Heart left ventricle (tissue), 16 donors: ENCODE data around the gene SLC6A13. TPM values are rescaled to one million over a fixed set of nuclear protein-coding genes. Genes with fewer than 3 reads are reported as not detected.

Source experiments
- ATAC-seq, 4 donors: fragments of 200-7000 bp; cut with Tn5 transposase; one replicate each; pipeline ENCODE4 v1.9.1; 2020 to 2022; ENCODE audit warnings: moderate library complexity in 4 of 4, mild to moderate bottlenecking in 3 of 4, moderate number of reproducible peaks in 1 of 4
- DNase-seq, 5 donors: peaks; one replicate each; pipeline ENCODE4 v3.0.0-alpha.2; 2020
- H3K27ac ChIP-seq, 12 donors: fragments of 200-600 bp; sonication (generic) in 4 of 12; one replicate each; pipeline versions ENCODE4 v1.5.0 to v1.8.0; 2016 to 2022; ENCODE audit warnings: mild to moderate bottlenecking in 2 of 12
- H3K27me3 ChIP-seq, 9 donors: fragments of 200-600 bp; sonication (generic) in 2 of 9; one replicate each; pipeline versions ENCODE4 v1.5.1 to v1.8.0; 2016 to 2022; ENCODE audit warnings: mild to moderate bottlenecking in 3 of 9
- H3K36me3 ChIP-seq, 9 donors: fragments of 200-600 bp; sonication (generic) in 2 of 9; one replicate each; pipeline versions ENCODE4 v1.5.0 to v1.8.0; 2018 to 2022; ENCODE audit warnings: mild to moderate bottlenecking in 2 of 9
- H3K4me1 ChIP-seq, 12 donors: fragments of 200-600 bp; sonication (generic) in 4 of 12; one replicate each; pipeline versions ENCODE4 v1.5.0 to v1.8.0; 2016 to 2022; ENCODE audit warnings: mild to moderate bottlenecking in 3 of 12
- H3K4me3 ChIP-seq, 12 donors: fragments of 200-600 bp; sonication (generic) in 4 of 12; one replicate each; pipeline versions ENCODE4 v1.5.0 to v1.8.0; 2017 to 2022; ENCODE audit warnings: mild to moderate bottlenecking in 9 of 12, moderate library complexity in 4 of 12
- H3K9me3 ChIP-seq, 12 donors: fragments of 200-600 bp; sonication (generic) in 4 of 12; one replicate each; pipeline versions ENCODE4 v1.5.0 to v1.8.0; 2016 to 2022; ENCODE audit warnings: mild to moderate bottlenecking in 1 of 12
- POLR2A ChIP-seq, 2 donors: fragments of 450-650 bp; IDR thresholded peaks; one replicate each; pipeline ENCODE4 v1.6.1; 2017; ENCODE audit warnings: antibody characterized with exemption in 2 of 2, mild to moderate bottlenecking in 2 of 2, moderate library complexity in 2 of 2
- WGBS, 4 donors: extraction: QIAGEN DNeasy Blood & Tissue Kit in 2 of 4; methylation state at CpG; one replicate each; pipeline versions ENCODE4 v1.1.5 to v1.1.7; 2013 to 2018; 5-methylcytosine and 5-hydroxymethylcytosine counted together
- intact Hi-C, 10 donors: fragments of 100-400 bp; cut with DNase I; formaldehyde crosslinking; loops; one replicate each; pipeline versions ENCODE4 v1.11.1 to v1.14.2; 2022
- polyA plus RNA-seq, 2 donors: library from polyadenylated mRNA; stranded (reverse); fragments of 200-250 nt; gene quantifications; one replicate each; pipeline ENCODE4 v1.2.3, GENCODE V29; 2013
- total RNA-seq, 9 donors: library from RNA; depleted of rRNA in 2 of 9; stranded (reverse); fragments of >200 nt in 2 of 9; fragmentation: NEBNext Ultra II Directional in 3 of 9; extraction: Animal tissue kit (Norgen Biotek cat#: 25700) in 3 of 9; gene quantifications; one replicate each; pipeline versions ENCODE4 v1.1.0 to v1.2.4, GENCODE V29; 2016 to 2023
- TF ChIP-seq, protein P1 (sequence below), 12 donors: fragments of 200-600 bp; sonication (generic) in 4 of 12; IDR thresholded peaks; one replicate each; pipeline versions ENCODE4 v1.5.0 to v1.8.0; 2018 to 2022; ENCODE audit warnings: antibody characterized with exemption in 12 of 12, mild to moderate bottlenecking in 5 of 12
- donor health status: ischemic (EF 13 %, LVEDD 7.1; RV severe dilation, severe dysfunction).
- donor health status: healthy with polysubstance abuse.
- donor health status: DM: no; HTN: yes; CAD: no.
- donor health status: DM: no; HTN: no; CAD: no.
- donor health status: ischemic (EF 25% LVEDD 6.9; RV normal size, moderate dysfunction).
- donor health status: ischemic (EF 25% LVEDD 5.7; RV mildly dilated, moderate dysfunction).
- donor health status: healthy.
- donor health status: DM: yes; HTN: yes; CAD: no.
- donor health status: ischemic (EF 35%, LVEDD 5.7; RV mildly dilated, moderate dysfunction).
- donor health status: nonischemic (EF 11% LVEDD 7.7; RV severe dilation, severe dysfunction).
- donor health status: DM: yes; HTN: yes; CAD: no.
- donor health status: PGD.
- donor health status: ischemic (EF 29% LVEDD 5.4; RV normal size, mild dysfunction).
- donor health status: nonischemic (EF 23%, LVEDD 6.1; RV moderate dilation, normal function).

Gene SLC6A13
- total and polyA plus RNA-seq, 11 donors, result 0.79 to 4.6 (median 2.6) TPM

DNA sequence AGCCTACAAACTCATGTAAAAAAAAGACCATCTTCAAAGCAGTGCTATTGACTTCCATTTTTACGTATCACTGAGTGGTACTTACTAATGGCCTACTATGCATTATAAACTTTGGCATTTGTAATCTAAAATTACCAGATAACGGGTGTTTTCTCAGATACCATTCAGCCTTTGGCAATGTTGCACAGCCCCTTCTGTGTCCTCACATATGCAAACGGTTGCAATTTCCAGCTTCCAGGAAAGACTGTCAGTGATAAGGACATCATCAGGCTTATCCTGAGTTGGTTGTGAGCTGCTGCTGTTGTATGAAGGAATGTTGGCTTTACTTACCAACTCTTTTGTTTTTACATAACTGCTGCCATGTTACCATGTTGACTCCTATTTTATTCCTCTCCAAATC is 1.6 kb upstream of the SLC6A13 start:
- Histone ChIP-seq H3K27ac (no peak overlapping the region), H3K27me3 (peaks cover 0 to 7% (median 0%) of the 10 kb centered on the region in 9 donors), H3K4me3 (no peak overlapping the region), H3K36me3 (no peaks in the 10 kb centered on the region), H3K9me3 (no peaks in the 10 kb centered on the region), H3K4me1 (peaks cover 0 to 21% (median 0%) of the 10 kb centered on the region in 12 donors)
- no peak for DNase-seq
- TF ChIP-seq, protein P1, sequence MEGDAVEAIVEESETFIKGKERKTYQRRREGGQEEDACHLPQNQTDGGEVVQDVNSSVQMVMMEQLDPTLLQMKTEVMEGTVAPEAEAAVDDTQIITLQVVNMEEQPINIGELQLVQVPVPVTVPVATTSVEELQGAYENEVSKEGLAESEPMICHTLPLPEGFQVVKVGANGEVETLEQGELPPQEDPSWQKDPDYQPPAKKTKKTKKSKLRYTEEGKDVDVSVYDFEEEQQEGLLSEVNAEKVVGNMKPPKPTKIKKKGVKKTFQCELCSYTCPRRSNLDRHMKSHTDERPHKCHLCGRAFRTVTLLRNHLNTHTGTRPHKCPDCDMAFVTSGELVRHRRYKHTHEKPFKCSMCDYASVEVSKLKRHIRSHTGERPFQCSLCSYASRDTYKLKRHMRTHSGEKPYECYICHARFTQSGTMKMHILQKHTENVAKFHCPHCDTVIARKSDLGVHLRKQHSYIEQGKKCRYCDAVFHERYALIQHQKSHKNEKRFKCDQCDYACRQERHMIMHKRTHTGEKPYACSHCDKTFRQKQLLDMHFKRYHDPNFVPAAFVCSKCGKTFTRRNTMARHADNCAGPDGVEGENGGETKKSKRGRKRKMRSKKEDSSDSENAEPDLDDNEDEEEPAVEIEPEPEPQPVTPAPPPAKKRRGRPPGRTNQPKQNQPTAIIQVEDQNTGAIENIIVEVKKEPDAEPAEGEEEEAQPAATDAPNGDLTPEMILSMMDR (IDR thresholded peaks at IDR 0.05), result no peak
- no peak for TF ChIP-seq POLR2A (IDR thresholded peaks at IDR 0.05)
- ATAC-seq, result no peak
- WGBS, 4 donors, result 42 to 51% (median 45%) methylated on average over 3 of the region's 3 CpGs
- intact Hi-C loops, result no loop called here

DNA sequence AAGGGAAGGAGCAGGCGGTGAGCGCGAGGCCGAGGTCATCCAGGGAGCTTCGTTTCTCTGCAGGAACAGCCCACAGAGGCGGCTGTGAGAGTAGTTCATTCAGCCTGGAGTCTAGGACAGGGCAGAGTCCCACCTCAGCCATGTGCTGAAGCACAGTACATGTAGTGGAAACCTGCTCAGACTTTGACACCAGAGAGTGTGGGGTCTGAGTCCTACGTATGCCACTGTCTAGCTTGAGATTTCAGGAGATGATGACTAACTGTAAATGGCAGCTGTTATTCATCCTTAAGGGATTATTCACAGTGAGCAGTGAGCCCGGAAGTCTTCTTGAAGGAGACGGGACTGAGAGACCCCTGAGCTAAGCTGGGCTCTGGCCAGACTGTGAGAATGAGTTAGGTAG is 938 bp upstream of the SLC6A13 start:
- WGBS, 4 donors, result 78 to 84% (median 80%) methylated on average over 9 of the region's 9 CpGs
- H3K36me3 ChIP-seq, result no peaks in the 10 kb centered on the region
- H3K4me3 ChIP-seq, result no peak overlapping the region
- no peak overlapping the region for H3K27ac ChIP-seq
- peaks cover 0 to 7% (median 0%) of the 10 kb centered on the region in 9 donors for H3K27me3 ChIP-seq
- H3K9me3 ChIP-seq, result no peaks in the 10 kb centered on the region
- intact Hi-C loops, result no loop called here
- DNase-seq (no peak), ATAC-seq (peak in 2 of 4 donors; percentile 29 to 30)
- TF ChIP-seq POLR2A (IDR thresholded peaks at IDR 0.05), result no peak
- TF ChIP-seq, protein P1 (IDR thresholded peaks at IDR 0.05), result no peak
- H3K4me1 ChIP-seq, result peaks cover 0 to 15% (median 0%) of the 10 kb centered on the region in 12 donors

- intact Hi-C loops, result no loop called here
- Histone ChIP-seq H3K4me1 (peaks cover 0 to 5% (median 0%) of the 10 kb centered on the region in 12 donors), H3K27me3 (peaks cover 0 to 14% (median 0%) of the 10 kb centered on the region in 9 donors), H3K27ac (no peak overlapping the region), H3K9me3 (no peaks in the 10 kb centered on the region), H3K36me3 (no peaks in the 10 kb centered on the region), H3K4me3 (no peak overlapping the region)
- no peak for TF ChIP-seq POLR2A (IDR thresholded peaks at IDR 0.05)
- TF ChIP-seq, protein P1 (IDR thresholded peaks at IDR 0.05), result no peak
- ATAC-seq, result no peak
- no peak for DNase-seq
Measured at GRCh38 chr12:262113-262512, 523 bp downstream of the SLC6A13 start.

DNA sequence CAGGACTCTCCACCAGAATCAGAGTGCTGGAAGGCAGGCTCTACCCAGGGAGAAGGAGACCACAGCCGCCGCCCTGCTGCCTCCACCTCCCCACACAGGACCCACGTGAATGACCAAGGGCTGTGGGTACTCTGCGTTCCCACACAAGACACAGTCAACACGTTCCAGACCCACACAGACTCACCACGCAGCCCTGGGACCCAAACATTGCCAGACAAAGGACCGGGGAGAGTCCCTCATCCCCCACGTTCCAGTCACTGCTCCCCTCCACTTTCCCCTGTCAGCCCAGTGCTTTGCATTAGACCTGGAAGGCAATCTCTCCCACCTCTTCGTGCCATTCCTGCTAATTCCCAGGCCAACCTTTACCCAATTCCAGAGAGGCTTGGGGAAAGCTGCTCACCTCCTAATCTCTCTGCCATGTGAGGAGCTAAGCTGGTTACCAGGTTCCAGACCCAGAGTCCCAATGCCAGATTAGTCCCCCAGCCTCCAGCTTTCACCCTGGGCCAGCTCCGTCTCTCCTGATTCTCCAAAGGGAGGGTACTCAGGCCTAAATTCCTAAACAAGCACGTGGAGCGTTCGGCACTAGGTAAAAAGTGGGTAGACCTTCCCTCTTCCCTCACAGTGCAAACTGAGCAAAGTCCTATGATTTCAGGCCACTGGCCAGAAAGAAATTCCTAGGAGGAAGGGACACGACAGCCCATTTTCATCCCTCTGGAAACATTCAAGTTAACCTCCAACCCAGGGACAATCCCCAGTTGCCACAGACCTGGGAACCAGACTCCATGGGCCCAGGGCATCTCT is 4.9 kb downstream of the SLC6A13 start:
- TF ChIP-seq POLR2A (IDR thresholded peaks at IDR 0.05), result no peak
- TF ChIP-seq, protein P1 (IDR thresholded peaks at IDR 0.05), result no peak
- no peaks in the 10 kb centered on the region for H3K9me3 ChIP-seq
- ATAC-seq, result no peak
- WGBS, 4 donors, result 67 to 71% (median 68%) methylated on average over 14 of the region's 14 CpGs
- H3K4me1 ChIP-seq, result no peaks in the 10 kb centered on the region
- H3K27ac ChIP-seq, result no peak overlapping the region
- peaks cover 0 to 15% (median 0%) of the 10 kb centered on the region in 9 donors for H3K27me3 ChIP-seq
- intact Hi-C loops, result no loop called here
- H3K4me3 ChIP-seq, result no peak overlapping the region
- no peaks in the 10 kb centered on the region for H3K36me3 ChIP-seq
- no peak for DNase-seq
